Astrocyte (in vitro differentiated cells and primary cell): ENCODE measurements around the gene AP1B1.

Experiments
- CTCF ChIP-seq: IDR thresholded peaks from 2 replicates; pipeline ENCODE4 v1.5.1; 2011; ENCODE audit warnings: low read depth, mild to moderate bottlenecking, inconsistent platforms, low read length, moderate library complexity; ENCODE audit not compliant: insufficient read depth
- EZH2 ChIP-seq: IDR thresholded peaks from 2 replicates; pipeline ENCODE4 v1.6.1; 2012; ENCODE audit warnings: mild to moderate bottlenecking, low read length, inconsistent platforms; ENCODE audit not compliant: insufficient read depth

GRCh38 chr22:29369460-29369859 is 18.9 kb downstream of the AP1B1 start:
- TF ChIP-seq EZH2 (no peak), CTCF (no peak)
